Ishikawa (cell line): ENCODE results near the gene KRCC1.
A peak's percentile ranks its signal among the peaks of the same experiment; 100 is the strongest.

ENCODE experiments used
- CREB1 ChIP-seq: IDR thresholded peaks from 2 replicates; pipeline ENCODE4 v1.6.1; 2012; ENCODE audit warnings: low read depth
- EGR1 ChIP-seq: IDR thresholded peaks from 2 replicates; pipeline ENCODE4 v1.6.1; 2012
- EP300 ChIP-seq: IDR thresholded peaks from 2 replicates; pipeline ENCODE4 v1.6.1; 2012; ENCODE audit warnings: borderline replicate concordance
- FOXM1 ChIP-seq: IDR thresholded peaks from 2 replicates; pipeline ENCODE4 v1.6.1; 2012; ENCODE audit warnings: low read depth, borderline replicate concordance
- NFIC ChIP-seq: IDR thresholded peaks from 2 replicates; pipeline ENCODE4 v1.6.1; 2012
- RAD21 ChIP-seq: IDR thresholded peaks from 2 replicates; pipeline ENCODE4 v1.6.1; 2012; ENCODE audit warnings: low read depth
- TAF1 ChIP-seq: IDR thresholded peaks from 2 replicates; pipeline ENCODE4 v1.6.1; 2012; ENCODE audit warnings: low read depth, mild to moderate bottlenecking
- TCF12 ChIP-seq: IDR thresholded peaks from 2 replicates; pipeline ENCODE4 v1.6.1; 2012; ENCODE audit warnings: low read depth
- TEAD4 ChIP-seq: IDR thresholded peaks from 2 replicates; pipeline ENCODE4 v1.6.1; 2012
- YY1 ChIP-seq: IDR thresholded peaks from 2 replicates; pipeline ENCODE4 v1.6.1; 2012; ENCODE audit warnings: low read depth
- TF ChIP-seq, protein P1 (sequence below): IDR thresholded peaks from 2 replicates; pipeline ENCODE4 v1.6.1; 2012
- TF ChIP-seq, protein P2 (sequence below): IDR thresholded peaks from 2 replicates; pipeline ENCODE4 v1.6.1; 2012
- TF ChIP-seq, protein P3 (sequence below): IDR thresholded peaks from 2 replicates; pipeline ENCODE4 v1.6.1; 2012; ENCODE audit warnings: low read depth, mild to moderate bottlenecking

GRCh38 chr2:88010136-88010535 lies 45.4 kb downstream of the KRCC1 start:
- TF ChIP-seq TCF12 = no peak
- no peak for TF ChIP-seq EP300
- TF ChIP-seq TAF1 = no peak
- TF ChIP-seq RAD21 = peak; percentile 5; the same call in 1 of the 2 replicates
- TF ChIP-seq FOXM1 = no peak
- TF ChIP-seq, protein P1, sequence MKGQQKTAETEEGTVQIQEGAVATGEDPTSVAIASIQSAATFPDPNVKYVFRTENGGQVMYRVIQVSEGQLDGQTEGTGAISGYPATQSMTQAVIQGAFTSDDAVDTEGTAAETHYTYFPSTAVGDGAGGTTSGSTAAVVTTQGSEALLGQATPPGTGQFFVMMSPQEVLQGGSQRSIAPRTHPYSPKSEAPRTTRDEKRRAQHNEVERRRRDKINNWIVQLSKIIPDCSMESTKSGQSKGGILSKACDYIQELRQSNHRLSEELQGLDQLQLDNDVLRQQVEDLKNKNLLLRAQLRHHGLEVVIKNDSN = no peak
- no peak for TF ChIP-seq YY1
- no peak for TF ChIP-seq CREB1
- TF ChIP-seq NFIC = no peak
- TF ChIP-seq, protein P2, sequence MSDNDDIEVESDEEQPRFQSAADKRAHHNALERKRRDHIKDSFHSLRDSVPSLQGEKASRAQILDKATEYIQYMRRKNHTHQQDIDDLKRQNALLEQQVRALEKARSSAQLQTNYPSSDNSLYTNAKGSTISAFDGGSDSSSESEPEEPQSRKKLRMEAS = no peak
- TF ChIP-seq TEAD4 = no peak
- TF ChIP-seq EGR1 = no peak
- TF ChIP-seq, protein P3, sequence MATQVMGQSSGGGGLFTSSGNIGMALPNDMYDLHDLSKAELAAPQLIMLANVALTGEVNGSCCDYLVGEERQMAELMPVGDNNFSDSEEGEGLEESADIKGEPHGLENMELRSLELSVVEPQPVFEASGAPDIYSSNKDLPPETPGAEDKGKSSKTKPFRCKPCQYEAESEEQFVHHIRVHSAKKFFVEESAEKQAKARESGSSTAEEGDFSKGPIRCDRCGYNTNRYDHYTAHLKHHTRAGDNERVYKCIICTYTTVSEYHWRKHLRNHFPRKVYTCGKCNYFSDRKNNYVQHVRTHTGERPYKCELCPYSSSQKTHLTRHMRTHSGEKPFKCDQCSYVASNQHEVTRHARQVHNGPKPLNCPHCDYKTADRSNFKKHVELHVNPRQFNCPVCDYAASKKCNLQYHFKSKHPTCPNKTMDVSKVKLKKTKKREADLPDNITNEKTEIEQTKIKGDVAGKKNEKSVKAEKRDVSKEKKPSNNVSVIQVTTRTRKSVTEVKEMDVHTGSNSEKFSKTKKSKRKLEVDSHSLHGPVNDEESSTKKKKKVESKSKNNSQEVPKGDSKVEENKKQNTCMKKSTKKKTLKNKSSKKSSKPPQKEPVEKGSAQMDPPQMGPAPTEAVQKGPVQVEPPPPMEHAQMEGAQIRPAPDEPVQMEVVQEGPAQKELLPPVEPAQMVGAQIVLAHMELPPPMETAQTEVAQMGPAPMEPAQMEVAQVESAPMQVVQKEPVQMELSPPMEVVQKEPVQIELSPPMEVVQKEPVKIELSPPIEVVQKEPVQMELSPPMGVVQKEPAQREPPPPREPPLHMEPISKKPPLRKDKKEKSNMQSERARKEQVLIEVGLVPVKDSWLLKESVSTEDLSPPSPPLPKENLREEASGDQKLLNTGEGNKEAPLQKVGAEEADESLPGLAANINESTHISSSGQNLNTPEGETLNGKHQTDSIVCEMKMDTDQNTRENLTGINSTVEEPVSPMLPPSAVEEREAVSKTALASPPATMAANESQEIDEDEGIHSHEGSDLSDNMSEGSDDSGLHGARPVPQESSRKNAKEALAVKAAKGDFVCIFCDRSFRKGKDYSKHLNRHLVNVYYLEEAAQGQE = no peak
